WTC11 (cell line): ENCODE results near the gene GAS6.

Experiments used
- NFYB ChIP-seq: sonication (generic); formaldehyde crosslinking; conservative IDR thresholded peaks from 2 replicates; pipeline ENCODE4 v1.8.0; 2022; ENCODE audit warnings: low read depth, missing genetic modification reagents
- PREB ChIP-seq: sonication (generic); formaldehyde crosslinking; IDR thresholded peaks from 2 replicates; pipeline ENCODE4 v1.8.1; 2022; ENCODE audit warnings: mild to moderate bottlenecking, missing genetic modification reagents, moderate library complexity, borderline replicate concordance

- TF ChIP-seq PREB (no peak), NFYB (CRISPR knock-in tag) (no peak)
These were observed 60.4 kb downstream of the GAS6 start for GRCh38 chr13:113803409-113804016.
